GM12874 (cell line): ENCODE measurements around the gene GPR139.

ENCODE experiments used
- CTCF ChIP-seq: IDR thresholded peaks from 2 replicates; pipeline ENCODE4 v1.5.1; 2011; ENCODE audit warnings: low read depth, mild to moderate bottlenecking, control low read depth, low read length, moderate library complexity; ENCODE audit not compliant: insufficient read depth

The GPR139 gene

GRCh38 chr16:20102021-20102420, 28.3 kb upstream of the GPR139 start:
- TF ChIP-seq CTCF: no peak

GRCh38 chr16:20099375-20099774, 25.7 kb upstream of the GPR139 start:
- no peak for TF ChIP-seq CTCF

GRCh38 chr16:20094157-20094556, 20.5 kb upstream of the GPR139 start:
- no peak for TF ChIP-seq CTCF

- no peak for TF ChIP-seq CTCF
Observed at GRCh38 chr16:20089246-20089965, 15.7 kb upstream of the GPR139 start.

GRCh38 chr16:20084624-20085226, 11.0 kb upstream of the GPR139 start:
- TF ChIP-seq CTCF: no peak

GRCh38 chr16:20079106-20079505, 5.4 kb upstream of the GPR139 start:
- no peak for TF ChIP-seq CTCF

GRCh38 chr16:20075243-20075642, 1.6 kb upstream of the GPR139 start:
- no peak for TF ChIP-seq CTCF
